HG02759 (cell line): ENCODE measurements around the gene C3orf20.

Source experiments
- ATAC-seq: cut with Tn5 transposase; IDR thresholded peaks from one replicate; pipeline ENCODE4 v1.9.1; 2021; ENCODE audit warnings: mild to moderate bottlenecking, moderate library complexity; ENCODE audit not compliant: unreplicated experiment

The C3orf20 gene

GRCh38 chr3:14810070-14810791 is 135.3 kb downstream of the C3orf20 start:
- no peak for ATAC-seq

GRCh38 chr3:14810801-14811661 is 136.1 kb downstream of the C3orf20 start:
- ATAC-seq, result no peak

DNA sequence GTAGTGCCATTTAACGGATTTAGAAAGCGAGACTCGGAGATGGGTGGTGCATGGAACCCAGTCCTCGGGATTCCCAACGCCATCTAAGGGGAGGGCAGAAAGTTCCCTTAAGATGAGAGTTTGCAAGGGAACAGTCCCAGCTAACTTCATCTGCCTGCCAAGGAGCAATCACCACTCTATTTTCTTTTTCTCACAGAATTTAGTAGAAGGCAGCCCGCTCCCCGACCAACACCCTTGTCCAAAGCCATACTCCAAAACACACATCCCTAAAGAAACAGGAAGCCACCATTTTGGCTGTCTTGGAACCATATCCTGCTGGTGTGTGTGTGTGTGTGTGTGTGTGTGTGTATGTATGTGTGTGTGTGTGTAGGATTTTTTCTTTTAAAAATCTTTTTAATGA is 136.7 kb downstream of the C3orf20 start:
- no peak for ATAC-seq

DNA sequence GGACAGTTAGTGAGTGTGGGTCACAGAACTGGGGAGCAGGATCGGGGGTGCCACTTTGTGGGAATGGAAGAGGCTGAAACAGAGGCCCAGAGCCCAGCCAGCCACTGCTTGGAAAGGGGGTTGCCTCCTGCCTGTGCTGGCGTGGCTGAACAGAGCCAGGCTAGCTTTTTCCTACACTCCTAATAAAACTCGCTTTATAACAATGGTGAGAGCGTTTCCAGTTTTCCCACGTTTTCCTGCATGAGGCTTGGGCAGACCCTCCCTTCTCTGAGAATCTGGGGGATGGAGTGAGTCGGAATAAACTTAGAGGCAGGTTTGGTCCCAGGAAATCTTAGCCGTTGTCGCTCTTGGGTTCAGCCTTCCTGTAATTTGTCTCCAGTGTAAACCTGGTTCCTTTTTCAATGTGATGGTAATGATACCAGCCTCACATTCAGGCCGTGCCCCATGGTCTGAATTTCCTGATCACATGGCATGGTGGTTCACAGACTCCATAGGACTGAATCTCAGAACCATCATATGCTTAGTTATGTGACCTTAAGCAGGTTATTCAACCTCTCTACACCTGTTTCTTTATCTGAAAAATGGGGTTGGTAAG is 137.4 kb downstream of the C3orf20 start:
- no peak for ATAC-seq

DNA sequence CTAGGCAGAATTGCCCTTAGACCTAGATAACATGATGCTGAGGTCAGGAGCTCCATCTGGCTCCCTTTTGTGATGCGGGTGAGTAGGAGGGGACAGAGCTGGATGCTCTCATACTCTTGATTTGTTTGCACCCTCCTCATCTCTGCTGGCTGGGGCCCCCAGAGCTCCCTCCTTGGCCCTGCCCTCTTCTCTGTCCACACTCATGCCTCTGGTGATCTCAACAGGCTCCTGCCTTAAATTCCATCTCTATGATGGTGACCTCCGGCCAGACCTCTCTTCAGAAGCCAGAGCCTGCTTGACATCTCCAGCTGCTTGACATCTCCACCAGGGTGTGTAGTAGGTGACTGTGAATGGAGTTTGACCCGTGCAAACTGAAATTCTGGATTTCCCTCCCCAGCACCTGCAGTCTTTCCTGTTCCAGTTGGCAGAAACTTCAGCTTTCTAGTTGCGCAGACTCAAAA is 139.5 kb downstream of the C3orf20 start:
- ATAC-seq, result no peak

- ATAC-seq, result no peak
Observed at GRCh38 chr3:14816359-14816758, 141.4 kb downstream of the C3orf20 start.

GRCh38 chr3:14818804-14819500 is 144.0 kb downstream of the C3orf20 start, which contains the start of gene FGD5:
Gene FGD5, plus strand, starts transcription at chr3:14818962. Its CDS starts 110 bp downstream, at chr3:14819072.
- no peak for ATAC-seq

DNA sequence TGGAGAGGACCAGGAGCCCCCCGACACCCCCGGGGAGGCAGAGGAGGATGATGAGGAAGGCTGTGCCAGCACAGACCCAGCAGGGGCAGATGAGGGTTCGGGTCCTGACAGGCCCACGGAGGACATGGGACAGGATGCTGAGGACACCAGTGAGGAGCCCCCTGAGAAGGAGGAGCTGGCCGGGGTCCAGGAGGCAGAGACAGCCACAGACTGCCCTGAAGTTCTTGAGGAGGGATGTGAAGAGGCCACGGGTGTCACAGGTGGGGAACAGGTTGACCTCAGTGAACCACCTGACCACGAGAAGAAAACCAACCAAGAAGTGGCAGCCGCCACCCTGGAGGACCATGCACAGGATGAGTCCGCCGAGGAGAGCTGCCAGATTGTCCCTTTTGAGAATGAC is 144.7 kb downstream of the C3orf20 start:
- ATAC-seq, result no peak

DNA sequence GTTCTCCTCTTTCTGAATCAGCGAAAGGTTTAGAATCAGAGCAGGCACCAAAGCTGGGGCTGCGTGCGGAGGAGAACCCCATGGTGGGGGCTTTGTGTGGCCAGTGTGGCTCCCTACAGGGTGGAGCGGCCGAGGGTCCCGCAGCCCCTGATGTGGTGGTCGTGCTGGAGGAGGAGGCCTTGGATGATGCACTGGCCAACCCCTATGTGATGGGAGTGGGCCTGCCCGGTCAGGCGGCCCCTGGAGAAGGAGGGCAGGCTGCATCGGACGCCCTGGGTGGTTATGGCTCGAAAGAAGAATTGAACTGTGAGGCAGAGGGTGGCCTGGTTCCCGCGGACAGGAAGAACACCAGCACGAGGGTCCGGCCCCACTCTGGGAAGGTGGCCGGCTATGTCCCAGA is 145.2 kb downstream of the C3orf20 start:
- ATAC-seq, result no peak

- no peak for ATAC-seq
Observed at GRCh38 chr3:14821151-14821550, 146.2 kb downstream of the C3orf20 start.

DNA sequence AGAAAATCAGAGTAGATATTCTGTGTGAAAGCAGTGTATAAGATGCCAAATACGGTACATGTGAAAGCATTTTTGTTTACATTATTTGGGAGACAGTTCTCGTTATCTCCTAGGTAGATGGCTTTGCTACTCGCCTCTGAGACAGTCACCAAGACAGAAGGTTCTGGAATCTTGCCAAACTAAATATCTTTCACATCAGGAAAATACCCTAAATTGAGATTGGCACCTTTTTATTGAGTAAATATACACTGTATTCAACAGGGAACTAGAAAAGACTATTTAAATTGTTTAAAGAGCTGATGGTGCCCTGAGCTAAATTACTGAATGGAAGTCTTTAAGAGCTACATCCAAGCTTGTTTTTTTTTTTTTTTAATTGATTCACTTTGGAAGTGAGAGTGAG is 147.2 kb downstream of the C3orf20 start:
- no peak for ATAC-seq
